GM18867 (cell line): ENCODE measurements around the gene PTPN9.
"Not testable (repeated sequence)": the region's sequence is repeated elsewhere in the genome, so short reads cannot be mapped to it uniquely, and the experiment has no call there.

Source experiments
- ATAC-seq: cut with Tn5 transposase; IDR thresholded peaks from one replicate; pipeline ENCODE4 v1.9.1; 2021; ENCODE audit warnings: mild to moderate bottlenecking, moderate library complexity; ENCODE audit not compliant: unreplicated experiment

PTPN9 gene

GRCh38 chr15:75454471-75455378 is 124.4 kb downstream of the PTPN9 start:
- ATAC-seq = no peak

GRCh38 chr15:75453703-75454470 is 125.2 kb downstream of the PTPN9 start:
- ATAC-seq = peak; percentile 34

- ATAC-seq = no peak
Observed at GRCh38 chr15:75452865-75453702, 126.0 kb downstream of the PTPN9 start.

- ATAC-seq = no peak
Observed at GRCh38 chr15:75452364-75452864, 126.7 kb downstream of the PTPN9 start.

- ATAC-seq = peak; percentile 38
Observed at GRCh38 chr15:75451674-75452363, 127.3 kb downstream of the PTPN9 start, which contains the start of gene SIN3A. Gene SIN3A, minus strand, starts transcription at chr15:75451690. Its CDS starts 21,315 bp downstream, at chr15:75430375.

- no peak for ATAC-seq
Observed at GRCh38 chr15:75451202-75451673, 127.9 kb downstream of the PTPN9 start.

GRCh38 chr15:75450307-75451201 is 128.6 kb downstream of the PTPN9 start:
- peak; percentile 23 for ATAC-seq

GRCh38 chr15:75449585-75450306 is 129.4 kb downstream of the PTPN9 start:
- no peak for ATAC-seq

GRCh38 chr15:75448171-75448570 is 130.9 kb downstream of the PTPN9 start:
- not testable (repeated sequence) for ATAC-seq

GRCh38 chr15:75446151-75446550 is 133.0 kb downstream of the PTPN9 start:
- no peak for ATAC-seq

- ATAC-seq = not testable (repeated sequence)
Observed at GRCh38 chr15:75445324-75445723, 133.8 kb downstream of the PTPN9 start.

- not testable (repeated sequence) for ATAC-seq
Observed at GRCh38 chr15:75443972-75444453, 135.1 kb downstream of the PTPN9 start.

- ATAC-seq = no peak
Observed at GRCh38 chr15:75437721-75438120, 141.4 kb downstream of the PTPN9 start.

- no peak for ATAC-seq
Observed at GRCh38 chr15:75436881-75437280, 142.2 kb downstream of the PTPN9 start.

GRCh38 chr15:75431682-75432081 is 147.4 kb downstream of the PTPN9 start:
- ATAC-seq = no peak

GRCh38 chr15:75431270-75431669 is 147.8 kb downstream of the PTPN9 start:
- no peak for ATAC-seq

- ATAC-seq = no peak
Observed at GRCh38 chr15:75430259-75430658, 148.9 kb downstream of the PTPN9 start.

- no peak for ATAC-seq
Observed at GRCh38 chr15:75428152-75428551, 151.0 kb downstream of the PTPN9 start.
